ENCODE results near the gene COBL. TPM values are rescaled to one million over a fixed set of nuclear protein-coding genes. Genes with fewer than 3 reads are reported as not detected.

Gene COBL
- total RNA-seq, 1 donor from 2014 or later = 53.2 TPM

GRCh38 chr7:51161937-51162336 is 154.7 kb downstream of the COBL start:
- Histone ChIP-seq H3K36me3 (ENCODE audit: control insufficient read depth in 3 of 3, insufficient read depth in 3 of 3, low read length in 3 of 3) (no peaks in the 10 kb centered on the region), H3K4me1 (ENCODE audit: control insufficient read depth in 3 of 3, insufficient read depth in 3 of 3, low read length in 3 of 3) (peaks cover 0 to 7% (median 3%) of the 10 kb centered on the region in 3 donors)

GRCh38 chr7:51160990-51161615 is 155.5 kb downstream of the COBL start:
- no peak overlapping the region for H3K9ac ChIP-seq (ENCODE audit: low read depth in 1 of 3, low read length in 3 of 3)
- peaks cover 0 to 7% (median 6%) of the 10 kb centered on the region in 3 donors for H3K4me1 ChIP-seq (ENCODE audit: control insufficient read depth in 3 of 3, insufficient read depth in 3 of 3, low read length in 3 of 3)
- H3K9me3 ChIP-seq (ENCODE audit: control insufficient read depth in 3 of 3, low read length in 3 of 3) = no peaks in the 10 kb centered on the region
- H3K4me3 ChIP-seq (ENCODE audit: low read length in 3 of 3) = no peak overlapping the region
- peaks cover 0 to 4% (median 0%) of the 10 kb centered on the region in 3 donors for H3K27me3 ChIP-seq (ENCODE audit: control insufficient read depth in 3 of 3, insufficient read depth in 3 of 3, low read length in 3 of 3)
- no peak overlapping the region for H3K27ac ChIP-seq (ENCODE audit: low read depth, low read length)
- H3K36me3 ChIP-seq (ENCODE audit: control insufficient read depth in 3 of 3, insufficient read depth in 3 of 3, low read length in 3 of 3) = no peaks in the 10 kb centered on the region

More at GRCh38 chr7:51161937-51162336, 154.7 kb downstream of the COBL start:
- H3K9ac ChIP-seq (ENCODE audit: low read depth in 1 of 3, low read length in 3 of 3) = no peak overlapping the region
- no peak overlapping the region for H3K27ac ChIP-seq (ENCODE audit: low read depth, low read length)
- no peak overlapping the region for H3K4me3 ChIP-seq (ENCODE audit: low read length in 3 of 3)
- peaks cover 0 to 4% (median 0%) of the 10 kb centered on the region in 3 donors for H3K27me3 ChIP-seq (ENCODE audit: control insufficient read depth in 3 of 3, insufficient read depth in 3 of 3, low read length in 3 of 3)
- H3K9me3 ChIP-seq (ENCODE audit: control insufficient read depth in 3 of 3, low read length in 3 of 3) = no peaks in the 10 kb centered on the region

GRCh38 chr7:51160411-51160810 is 156.2 kb downstream of the COBL start:
- Histone ChIP-seq H3K27ac (ENCODE audit: low read depth, low read length) (no peak overlapping the region), H3K9ac (ENCODE audit: low read depth in 1 of 3, low read length in 3 of 3) (no peak overlapping the region), H3K27me3 (ENCODE audit: control insufficient read depth in 3 of 3, insufficient read depth in 3 of 3, low read length in 3 of 3) (peaks cover 0 to 4% (median 0%) of the 10 kb centered on the region in 3 donors), H3K36me3 (ENCODE audit: control insufficient read depth in 3 of 3, insufficient read depth in 3 of 3, low read length in 3 of 3) (no peaks in the 10 kb centered on the region), H3K9me3 (ENCODE audit: control insufficient read depth in 3 of 3, low read length in 3 of 3) (no peaks in the 10 kb centered on the region), H3K4me3 (ENCODE audit: low read length in 3 of 3) (no peak overlapping the region), H3K4me1 (ENCODE audit: control insufficient read depth in 3 of 3, insufficient read depth in 3 of 3, low read length in 3 of 3) (peaks cover 0 to 7% (median 6%) of the 10 kb centered on the region in 3 donors)

- H3K9ac ChIP-seq (ENCODE audit: low read depth in 1 of 3, low read length in 3 of 3) = no peak overlapping the region
- peaks cover 0 to 7% (median 6%) of the 10 kb centered on the region in 3 donors for H3K4me1 ChIP-seq (ENCODE audit: control insufficient read depth in 3 of 3, insufficient read depth in 3 of 3, low read length in 3 of 3)
- no peak overlapping the region for H3K4me3 ChIP-seq (ENCODE audit: low read length in 3 of 3)
- H3K27ac ChIP-seq (ENCODE audit: low read depth, low read length) = no peak overlapping the region
- H3K27me3 ChIP-seq (ENCODE audit: control insufficient read depth in 3 of 3, insufficient read depth in 3 of 3, low read length in 3 of 3) = peaks cover 0 to 4% (median 0%) of the 10 kb centered on the region in 3 donors
- H3K36me3 ChIP-seq (ENCODE audit: control insufficient read depth in 3 of 3, insufficient read depth in 3 of 3, low read length in 3 of 3) = peaks cover 0 to under 1% (median 0%) of the 10 kb centered on the region in 3 donors
- no peaks in the 10 kb centered on the region for H3K9me3 ChIP-seq (ENCODE audit: control insufficient read depth in 3 of 3, low read length in 3 of 3)
Measured at GRCh38 chr7:51158742-51159445, 157.7 kb downstream of the COBL start.

- H3K4me1 ChIP-seq (ENCODE audit: control insufficient read depth in 3 of 3, insufficient read depth in 3 of 3, low read length in 3 of 3) = peaks cover 0 to 7% (median 6%) of the 10 kb centered on the region in 3 donors
- H3K27ac ChIP-seq (ENCODE audit: low read depth, low read length) = no peak overlapping the region
- no peak overlapping the region for H3K9ac ChIP-seq (ENCODE audit: low read depth in 1 of 3, low read length in 3 of 3)
- peaks cover 0 to 4% (median 0%) of the 10 kb centered on the region in 3 donors for H3K27me3 ChIP-seq (ENCODE audit: control insufficient read depth in 3 of 3, insufficient read depth in 3 of 3, low read length in 3 of 3)
- H3K36me3 ChIP-seq (ENCODE audit: control insufficient read depth in 3 of 3, insufficient read depth in 3 of 3, low read length in 3 of 3) = peaks cover 0 to 3% (median 0%) of the 10 kb centered on the region in 3 donors
- H3K4me3 ChIP-seq (ENCODE audit: low read length in 3 of 3) = no peak overlapping the region
- H3K9me3 ChIP-seq (ENCODE audit: control insufficient read depth in 3 of 3, low read length in 3 of 3) = no peaks in the 10 kb centered on the region
Measured at GRCh38 chr7:51158211-51158610, 158.4 kb downstream of the COBL start.

GRCh38 chr7:51154201-51154600 is 162.4 kb downstream of the COBL start:
- H3K27me3 ChIP-seq (ENCODE audit: control insufficient read depth in 3 of 3, insufficient read depth in 3 of 3, low read length in 3 of 3) = peaks cover 0 to 4% (median 0%) of the 10 kb centered on the region in 3 donors
- no peak overlapping the region for H3K27ac ChIP-seq (ENCODE audit: low read depth, low read length)
- H3K36me3 ChIP-seq (ENCODE audit: control insufficient read depth in 3 of 3, insufficient read depth in 3 of 3, low read length in 3 of 3) = peaks cover 0 to 4% (median 0%) of the 10 kb centered on the region in 3 donors
- peaks cover 0 to 5% (median 0%) of the 10 kb centered on the region in 3 donors for H3K4me1 ChIP-seq (ENCODE audit: control insufficient read depth in 3 of 3, insufficient read depth in 3 of 3, low read length in 3 of 3)
- no peaks in the 10 kb centered on the region for H3K9me3 ChIP-seq (ENCODE audit: control insufficient read depth in 3 of 3, low read length in 3 of 3)
- H3K4me3 ChIP-seq (ENCODE audit: low read length in 3 of 3) = no peak overlapping the region
- no peak overlapping the region for H3K9ac ChIP-seq (ENCODE audit: low read depth in 1 of 3, low read length in 3 of 3)

GRCh38 chr7:51152706-51153200 is 163.9 kb downstream of the COBL start:
- Histone ChIP-seq H3K27ac (ENCODE audit: low read depth, low read length) (no peak overlapping the region), H3K36me3 (ENCODE audit: control insufficient read depth in 3 of 3, insufficient read depth in 3 of 3, low read length in 3 of 3) (peaks cover 0 to 5% (median 0%) of the 10 kb centered on the region in 3 donors), H3K9me3 (ENCODE audit: control insufficient read depth in 3 of 3, low read length in 3 of 3) (no peaks in the 10 kb centered on the region), H3K27me3 (ENCODE audit: control insufficient read depth in 3 of 3, insufficient read depth in 3 of 3, low read length in 3 of 3) (no peaks in the 10 kb centered on the region), H3K4me1 (ENCODE audit: control insufficient read depth in 3 of 3, insufficient read depth in 3 of 3, low read length in 3 of 3) (peaks cover 0 to 5% (median 0%) of the 10 kb centered on the region in 3 donors), H3K4me3 (ENCODE audit: low read length in 3 of 3) (no peak overlapping the region), H3K9ac (ENCODE audit: low read depth in 1 of 3, low read length in 3 of 3) (no peak overlapping the region)

GRCh38 chr7:51151455-51151854 is 165.2 kb downstream of the COBL start:
- H3K4me3 ChIP-seq (ENCODE audit: low read length in 3 of 3) = no peak overlapping the region
- peak overlapping the region; percentile 12 for H3K27ac ChIP-seq (ENCODE audit: low read depth, low read length)
- H3K36me3 ChIP-seq (ENCODE audit: control insufficient read depth in 3 of 3, insufficient read depth in 3 of 3, low read length in 3 of 3) = peaks cover 0 to 5% (median 0%) of the 10 kb centered on the region in 3 donors
- peaks cover 0 to 4% (median 3%) of the 10 kb centered on the region in 3 donors for H3K9me3 ChIP-seq (ENCODE audit: control insufficient read depth in 3 of 3, low read length in 3 of 3)
- peaks cover 0 to 2% (median 0%) of the 10 kb centered on the region in 3 donors for H3K4me1 ChIP-seq (ENCODE audit: control insufficient read depth in 3 of 3, insufficient read depth in 3 of 3, low read length in 3 of 3)
- H3K9ac ChIP-seq (ENCODE audit: low read depth in 1 of 3, low read length in 3 of 3) = no peak overlapping the region
- H3K27me3 ChIP-seq (ENCODE audit: control insufficient read depth in 3 of 3, insufficient read depth in 3 of 3, low read length in 3 of 3) = no peaks in the 10 kb centered on the region

- H3K27me3 ChIP-seq (ENCODE audit: control insufficient read depth in 3 of 3, insufficient read depth in 3 of 3, low read length in 3 of 3) = no peaks in the 10 kb centered on the region
- peaks cover 0 to 5% (median 0%) of the 10 kb centered on the region in 3 donors for H3K36me3 ChIP-seq (ENCODE audit: control insufficient read depth in 3 of 3, insufficient read depth in 3 of 3, low read length in 3 of 3)
- no peak overlapping the region for H3K27ac ChIP-seq (ENCODE audit: low read depth, low read length)
- no peak overlapping the region for H3K4me3 ChIP-seq (ENCODE audit: low read length in 3 of 3)
- no peak overlapping the region for H3K9ac ChIP-seq (ENCODE audit: low read depth in 1 of 3, low read length in 3 of 3)
- H3K4me1 ChIP-seq (ENCODE audit: control insufficient read depth in 3 of 3, insufficient read depth in 3 of 3, low read length in 3 of 3) = peaks cover 0 to 2% (median 0%) of the 10 kb centered on the region in 3 donors
- H3K9me3 ChIP-seq (ENCODE audit: control insufficient read depth in 3 of 3, low read length in 3 of 3) = peaks cover 0 to 4% (median 3%) of the 10 kb centered on the region in 3 donors
Measured at GRCh38 chr7:51150193-51150592, 166.4 kb downstream of the COBL start.

- Histone ChIP-seq H3K4me3 (ENCODE audit: low read length in 3 of 3) (no peak overlapping the region), H3K9me3 (ENCODE audit: control insufficient read depth in 3 of 3, low read length in 3 of 3) (peaks cover 0 to 4% (median 3%) of the 10 kb centered on the region in 3 donors), H3K36me3 (ENCODE audit: control insufficient read depth in 3 of 3, insufficient read depth in 3 of 3, low read length in 3 of 3) (peaks cover 0 to 2% (median 0%) of the 10 kb centered on the region in 3 donors), H3K9ac (ENCODE audit: low read depth in 1 of 3, low read length in 3 of 3) (no peak overlapping the region), H3K27me3 (ENCODE audit: control insufficient read depth in 3 of 3, insufficient read depth in 3 of 3, low read length in 3 of 3) (no peaks in the 10 kb centered on the region), H3K27ac (ENCODE audit: low read depth, low read length) (no peak overlapping the region), H3K4me1 (ENCODE audit: control insufficient read depth in 3 of 3, insufficient read depth in 3 of 3, low read length in 3 of 3) (peaks cover 0 to 2% (median 0%) of the 10 kb centered on the region in 3 donors)
Measured at GRCh38 chr7:51148216-51148615, 168.4 kb downstream of the COBL start.

Data from skeletal muscle tissue (tissue), 4 donors.